Activated T-helper 9 cell treated with anti-CD3 and anti-CD28 coated beads, Interleukin-2, amount 50 U/mL, for 16 hours (primary cell): Measurements from ENCODE around the gene MLH3.
A peak's percentile ranks its signal among the peaks of the same experiment; 100 is the strongest.
"Not testable (repeated sequence)": the region's sequence is repeated elsewhere in the genome, so short reads cannot be mapped to it uniquely, and the experiment has no call there.

Experiments used
- DNase-seq: peaks from one replicate; pipeline ENCODE4 v3.0.0-alpha.2; 2020; ENCODE audit warnings: low read depth

The MLH3 gene

DNA sequence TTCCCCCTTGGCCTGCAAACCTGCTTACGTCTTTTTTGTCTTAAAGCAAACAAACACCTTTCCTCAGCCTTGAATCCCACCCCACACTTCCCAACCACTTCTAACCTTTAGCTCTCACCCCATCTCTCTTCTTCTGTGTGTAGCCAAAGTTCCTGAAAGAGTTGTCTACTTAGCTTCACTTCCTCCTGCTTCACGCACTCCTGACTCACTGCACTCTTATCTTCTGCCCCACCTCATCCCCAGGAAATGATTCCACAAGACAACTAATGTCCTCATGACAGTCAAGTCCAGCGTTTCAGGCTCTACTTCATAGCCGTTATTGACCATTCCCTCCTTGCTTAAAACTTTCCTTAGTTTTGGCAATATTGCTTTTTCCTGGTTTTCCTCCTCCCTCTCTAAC is 26.2 kb downstream of the MLH3 start:
- no peak for DNase-seq

DNA sequence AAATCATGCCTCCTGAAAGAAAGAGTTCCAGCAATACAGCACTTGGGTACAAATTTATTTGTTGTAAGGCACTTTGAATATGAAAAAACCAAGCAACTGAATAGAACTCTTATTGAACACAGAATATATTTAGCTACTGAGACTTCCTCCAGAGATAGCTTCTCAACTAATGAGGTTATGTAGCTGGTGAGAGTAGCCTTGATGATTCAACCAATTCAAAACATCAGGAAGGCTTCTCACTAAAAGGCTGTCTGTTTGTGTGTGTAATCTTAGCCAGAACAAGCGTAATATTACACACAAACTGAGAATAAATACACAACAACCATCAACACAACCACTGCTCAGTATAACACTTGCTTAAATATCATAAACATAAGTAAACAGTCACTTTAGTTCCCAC is 28.2 kb downstream of the MLH3 start:
- no peak for DNase-seq

DNA sequence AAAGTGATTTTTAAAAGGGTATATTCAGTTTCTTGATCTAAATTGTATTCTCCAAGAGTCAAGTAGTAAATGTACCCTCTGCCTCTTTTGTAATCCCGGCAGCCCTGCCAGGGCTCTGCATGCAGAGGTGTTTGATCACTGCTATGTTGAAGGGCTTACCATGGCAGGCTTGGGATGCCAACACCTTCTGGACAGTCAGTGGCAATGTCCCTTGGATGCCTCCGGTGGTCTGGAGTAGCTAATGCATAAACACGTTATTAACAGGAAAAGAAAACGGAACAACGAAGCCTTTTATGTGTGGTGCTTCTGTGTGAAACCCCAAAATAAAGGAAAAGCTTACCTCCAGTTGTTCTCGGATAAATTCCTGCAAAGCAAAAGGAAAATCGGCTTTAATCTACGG is 28.6 kb downstream of the MLH3 start:
- DNase-seq: no peak

DNA sequence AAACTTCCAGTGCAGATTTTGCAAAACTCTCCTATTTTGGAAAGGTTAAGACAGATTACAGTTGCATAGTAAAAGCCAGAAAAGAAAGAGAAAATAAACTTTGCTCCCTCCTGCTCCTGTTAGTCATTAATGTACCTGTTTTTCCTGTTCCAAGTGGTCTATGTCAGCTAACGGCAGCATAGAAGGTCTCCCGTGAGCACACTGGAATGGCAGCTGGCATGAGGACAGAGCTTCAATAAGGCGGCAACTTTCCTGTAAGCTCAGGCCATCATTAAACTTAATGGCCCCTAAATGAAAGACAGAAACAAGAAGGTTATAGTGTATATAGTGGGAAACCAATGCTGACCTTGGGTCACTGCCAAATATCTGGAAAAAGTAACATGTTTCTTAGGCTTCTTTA is 32.6 kb downstream of the MLH3 start:
- no peak for DNase-seq

DNA sequence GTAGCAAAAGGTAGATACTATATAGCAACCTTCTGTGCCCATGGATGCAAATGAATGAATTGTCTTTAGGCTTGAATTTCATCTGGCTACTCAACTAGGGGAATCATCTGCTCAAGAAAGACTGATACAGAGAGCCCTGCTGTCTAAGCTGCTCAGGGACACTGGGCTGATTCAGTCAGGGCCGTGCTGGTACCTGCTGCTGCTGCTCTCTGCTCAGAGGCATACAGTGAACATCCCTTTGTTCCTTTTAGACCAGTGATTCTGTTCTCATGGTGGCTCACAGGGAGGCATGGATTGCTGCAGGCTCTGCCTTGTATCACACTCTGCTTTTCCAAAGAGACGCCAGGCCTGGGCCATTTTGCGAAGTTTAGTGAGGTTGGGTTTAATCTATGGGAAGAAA is 34.5 kb downstream of the MLH3 start:
- no peak for DNase-seq

DNA sequence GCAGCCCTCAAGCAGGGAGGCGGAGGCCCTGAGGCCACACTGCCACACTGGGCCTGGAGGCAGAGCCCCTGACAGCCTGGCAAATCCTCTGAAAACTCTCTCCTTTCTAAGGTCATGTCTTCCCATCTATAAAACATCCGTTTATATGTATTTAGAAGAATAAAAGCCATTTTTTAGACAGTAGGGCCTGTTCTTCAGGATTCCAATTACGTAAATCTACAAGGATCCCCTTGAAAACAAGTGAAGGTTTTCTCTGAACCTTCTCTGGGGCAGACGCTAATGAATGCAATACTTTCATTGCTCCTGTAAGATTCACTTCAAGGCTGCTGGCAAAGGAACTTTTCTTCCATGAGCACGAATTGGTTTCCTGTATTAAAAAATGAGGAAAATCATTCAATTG is 35.8 kb downstream of the MLH3 start:
- DNase-seq: no peak

DNA sequence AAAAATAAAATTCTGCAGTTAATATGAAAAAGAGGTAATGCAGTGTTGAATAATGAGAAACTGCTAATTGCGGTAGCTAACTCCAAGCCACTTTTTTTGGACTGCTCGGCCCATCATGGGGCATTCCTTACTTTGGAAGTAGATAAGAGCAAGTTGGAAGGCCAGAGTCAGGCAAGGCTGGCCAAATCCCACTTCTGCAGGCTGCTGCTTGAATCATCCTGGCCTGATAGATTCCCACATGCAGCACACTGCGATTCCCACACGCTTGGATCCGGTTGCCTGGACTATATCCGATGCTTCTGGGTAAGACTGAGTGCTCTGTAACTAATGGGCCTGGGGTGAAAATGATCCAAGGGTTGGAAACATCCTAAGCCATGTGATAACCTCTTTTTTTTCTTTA is 38.0 kb downstream of the MLH3 start:
- DNase-seq: no peak

DNA sequence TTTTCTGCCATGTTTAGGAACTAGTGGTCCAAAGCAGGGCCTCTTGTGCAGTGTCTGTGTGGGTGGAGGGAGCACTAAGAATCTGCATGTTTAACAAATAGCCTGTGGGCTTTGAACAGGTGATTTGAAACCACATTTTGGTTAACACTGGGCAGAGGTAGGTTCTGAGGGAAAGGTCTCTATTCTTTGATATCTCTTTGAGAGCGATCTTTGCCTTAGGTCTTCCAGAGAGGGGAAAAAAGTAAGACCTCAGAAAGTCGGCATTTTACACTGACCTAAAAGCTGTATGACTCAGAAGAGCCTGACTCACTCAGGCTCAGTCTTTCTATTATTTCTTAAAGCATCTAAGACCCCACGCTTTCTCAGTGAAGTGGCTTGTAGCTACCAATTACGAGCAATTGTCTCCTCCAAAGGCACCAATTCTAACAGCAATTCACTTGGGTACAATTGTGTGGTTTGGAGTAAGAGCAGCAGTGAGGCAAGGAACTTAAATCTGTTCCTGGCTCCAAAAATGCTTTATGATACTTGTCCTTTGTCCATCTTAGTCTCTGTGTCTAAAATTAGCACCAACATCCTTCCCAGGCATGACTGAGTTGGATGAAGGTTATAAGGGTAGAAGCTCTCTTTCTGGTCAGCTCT is 39.8 kb downstream of the MLH3 start:
- no peak for DNase-seq

DNA sequence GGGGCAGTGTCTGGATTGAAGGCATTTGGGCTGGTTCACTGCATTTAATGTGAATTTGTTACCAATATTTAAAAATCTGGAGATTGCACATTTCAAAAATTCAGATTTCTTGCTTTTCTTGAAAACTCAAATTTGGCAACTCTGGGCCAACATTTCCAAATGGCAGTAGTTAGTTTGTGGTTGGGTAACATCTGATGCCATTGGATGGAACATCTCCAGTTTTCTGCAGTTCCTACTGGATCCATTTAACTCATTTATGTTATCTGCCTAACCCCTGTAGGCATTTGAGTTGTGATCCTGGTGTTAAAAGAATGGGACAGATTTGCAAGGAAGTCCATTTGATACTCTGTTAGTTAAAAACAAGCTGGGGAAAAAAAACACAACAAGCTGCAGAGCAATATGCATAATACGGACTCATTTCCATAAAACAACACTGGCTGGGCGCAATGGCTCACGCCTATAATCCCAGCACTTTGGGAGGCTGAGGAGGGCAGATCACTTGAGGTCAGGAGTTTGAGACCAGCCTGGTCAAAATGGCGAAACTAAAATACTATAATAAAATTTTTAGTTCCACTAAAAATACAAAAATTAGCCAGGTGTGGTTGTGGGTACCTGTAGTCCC is 40.7 kb downstream of the MLH3 start:
- DNase-seq: no peak

DNA sequence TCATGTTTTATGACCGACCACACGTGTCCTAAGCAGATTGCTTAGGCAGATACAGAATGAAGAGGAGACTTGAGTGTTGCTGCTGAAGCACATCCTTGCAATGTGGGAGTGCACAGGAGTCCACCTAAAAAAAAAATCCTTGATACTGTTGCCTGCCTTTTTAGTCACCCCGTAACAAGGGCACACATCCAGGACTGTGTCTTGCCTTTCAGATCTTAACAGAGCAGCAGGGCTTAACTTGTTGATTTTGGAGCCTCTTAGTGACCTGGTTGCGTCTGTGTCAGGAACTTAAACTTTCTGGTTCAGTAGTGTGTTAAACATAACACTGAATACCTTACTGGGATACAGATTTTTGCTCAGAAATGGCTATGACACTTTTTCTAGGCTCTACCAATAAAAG is 42.1 kb downstream of the MLH3 start:
- DNase-seq: no peak

DNA sequence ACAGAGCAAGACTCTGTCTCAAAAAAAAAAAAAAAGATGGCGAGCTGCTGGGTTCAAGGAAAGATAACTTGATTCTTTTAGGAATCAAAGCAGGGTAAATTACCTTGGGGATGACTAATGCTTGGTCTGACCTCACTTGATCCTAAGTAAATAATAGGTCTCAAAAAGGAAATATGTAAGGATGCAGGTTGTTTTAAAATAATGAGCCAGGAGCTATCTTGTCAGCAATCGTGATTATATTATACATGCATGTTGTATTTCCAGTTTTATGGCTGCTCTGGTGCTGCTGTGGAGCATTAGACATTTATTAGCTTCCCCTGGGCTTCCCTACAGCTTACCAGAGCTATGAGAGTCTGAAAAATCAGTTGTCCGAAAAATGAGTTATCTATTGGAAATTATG is 45.9 kb downstream of the MLH3 start:
- no peak for DNase-seq

DNA sequence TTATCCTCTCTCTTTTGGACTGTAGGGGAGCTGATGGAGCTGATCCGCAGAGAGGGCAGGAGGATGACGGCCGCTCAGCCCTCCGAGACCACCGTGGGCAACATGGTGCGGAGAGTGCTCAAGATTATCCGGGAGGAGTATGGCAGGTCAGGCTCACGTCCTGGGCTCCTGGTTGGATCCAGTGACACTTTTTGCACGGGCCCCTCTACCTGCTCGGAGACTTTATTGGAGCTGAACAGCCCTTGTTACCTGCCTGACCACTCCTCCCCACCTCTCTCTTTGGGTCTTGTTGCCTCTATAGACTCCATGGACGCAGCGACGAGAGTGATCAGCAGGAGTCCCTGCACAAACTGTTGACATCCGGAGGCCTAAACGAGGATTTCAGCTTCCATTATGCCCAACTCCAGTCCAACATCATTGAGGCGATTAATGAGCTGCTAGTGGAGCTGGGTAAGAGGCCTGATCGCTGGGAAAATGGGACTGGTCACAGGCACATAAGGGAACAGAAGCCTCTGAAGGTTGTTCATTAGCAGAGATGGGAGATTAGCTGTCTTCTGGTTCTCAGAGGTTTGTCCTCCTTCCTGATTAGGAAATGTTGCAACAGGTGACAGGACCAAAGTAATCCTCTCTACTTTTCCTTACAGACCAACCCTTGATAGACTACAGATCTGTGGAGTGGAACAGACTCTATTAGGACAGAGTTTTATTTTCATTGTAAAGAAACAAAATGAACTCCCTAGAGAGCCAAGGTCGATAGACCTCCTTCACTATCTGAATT is 47.8 kb downstream of the MLH3 start:
- no peak for DNase-seq

DNA sequence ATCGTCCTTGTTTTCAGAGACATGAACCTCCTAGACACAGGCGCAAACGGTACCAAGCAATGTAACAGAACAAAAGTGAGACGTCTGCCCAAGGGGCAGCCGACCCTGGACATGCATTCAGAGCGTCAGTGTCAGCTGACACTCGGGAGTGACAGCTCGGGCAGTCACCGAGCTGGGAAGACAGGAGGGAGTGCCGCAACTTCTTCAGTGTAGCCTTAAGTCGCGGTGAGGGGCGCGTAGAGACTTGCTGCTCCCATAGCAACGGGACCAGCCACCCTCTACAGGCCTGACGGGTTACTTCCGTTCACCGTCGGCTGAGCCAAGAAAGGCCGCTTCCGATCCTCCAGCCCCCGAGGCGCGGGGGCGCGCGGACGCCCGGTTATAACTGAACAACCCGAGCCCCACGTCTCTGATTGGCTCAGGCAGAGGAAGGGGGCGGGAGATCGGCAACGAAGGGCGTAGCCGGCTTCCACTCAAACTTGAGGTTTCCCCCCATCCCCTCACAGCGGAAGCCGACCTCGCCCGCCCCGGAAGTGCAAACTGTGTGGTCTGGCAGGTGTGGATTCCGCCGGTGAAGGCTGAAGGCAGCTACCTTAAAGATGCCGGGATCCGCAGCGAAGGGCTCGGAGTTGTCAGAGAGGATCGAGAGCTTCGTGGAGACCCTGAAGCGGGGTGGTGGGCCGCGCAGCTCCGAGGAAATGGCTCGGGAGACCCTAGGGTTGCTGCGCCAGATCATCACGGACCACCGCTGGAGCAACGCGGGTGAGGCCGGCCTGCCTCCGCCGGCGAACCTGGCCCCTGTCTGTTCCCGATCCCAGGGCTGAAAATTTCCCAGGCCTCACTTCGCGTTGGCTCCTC is 48.6 kb downstream of the MLH3 start, which contains the start of gene EIF2B2:
Gene EIF2B2, plus strand, starts transcription at position 530 of the 858 bp plus-strand sequence. Its CDS starts 70 bp downstream, at position 600.
- peak; percentile 99 for DNase-seq

DNA sequence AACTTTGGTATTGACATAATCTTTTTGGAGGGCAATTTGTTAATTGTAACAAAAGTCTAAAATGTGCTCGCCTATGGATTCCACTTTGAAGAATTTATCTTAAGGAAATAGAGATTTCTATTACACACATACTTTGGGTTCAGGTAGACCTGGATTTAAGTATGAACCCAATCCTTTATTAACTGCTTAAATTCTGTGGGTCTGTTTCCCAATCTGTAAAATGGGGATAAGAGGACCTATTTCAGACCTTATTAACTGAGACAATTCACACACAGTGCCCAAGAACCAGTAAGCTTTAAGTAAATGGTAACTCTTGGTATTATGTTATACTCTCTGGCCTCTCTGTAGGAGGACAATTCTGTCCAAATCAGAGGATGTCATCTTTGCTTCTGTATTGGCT is 49.4 kb downstream of the MLH3 start:
- DNase-seq: no peak

DNA sequence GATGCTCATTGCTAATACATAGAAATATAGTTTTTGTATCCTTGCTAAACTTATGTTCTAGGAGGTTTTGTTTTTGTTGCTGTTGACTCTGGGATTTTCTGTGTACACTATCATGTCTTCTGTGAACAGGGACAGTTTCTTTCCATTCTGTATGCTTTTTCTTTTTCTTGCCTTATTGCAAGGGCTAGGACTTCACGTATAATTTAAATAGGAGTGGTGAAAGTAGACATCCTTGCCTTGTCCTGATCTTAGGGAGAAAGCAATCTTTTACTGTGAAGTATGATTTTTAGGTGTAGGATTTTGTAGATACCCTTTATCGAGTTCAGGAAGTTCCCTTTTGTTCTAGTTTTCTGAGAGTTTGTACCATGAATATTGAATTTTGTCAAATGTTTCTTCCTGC is 50.0 kb downstream of the MLH3 start:
- DNase-seq: no peak

DNA sequence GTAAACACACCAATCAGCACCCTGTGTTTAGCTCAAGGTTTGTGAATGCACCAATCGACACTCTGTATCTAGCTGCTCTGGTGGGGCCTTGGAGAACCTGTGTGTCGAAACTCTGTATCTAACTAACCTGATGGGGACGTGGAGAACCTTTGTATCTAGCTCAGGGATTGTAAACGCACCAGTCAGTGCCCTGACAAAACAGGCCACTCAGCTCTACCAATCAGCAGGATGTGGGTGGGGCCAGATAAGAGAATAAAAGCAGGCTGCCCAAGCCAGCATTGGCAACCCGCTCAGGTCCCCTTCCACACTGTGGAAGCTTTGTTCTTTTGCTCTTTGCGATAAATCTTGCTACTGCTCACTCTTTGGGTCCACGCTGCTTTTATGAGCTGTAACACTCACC is 55.5 kb downstream of the MLH3 start:
- DNase-seq: not testable (repeated sequence)

DNA sequence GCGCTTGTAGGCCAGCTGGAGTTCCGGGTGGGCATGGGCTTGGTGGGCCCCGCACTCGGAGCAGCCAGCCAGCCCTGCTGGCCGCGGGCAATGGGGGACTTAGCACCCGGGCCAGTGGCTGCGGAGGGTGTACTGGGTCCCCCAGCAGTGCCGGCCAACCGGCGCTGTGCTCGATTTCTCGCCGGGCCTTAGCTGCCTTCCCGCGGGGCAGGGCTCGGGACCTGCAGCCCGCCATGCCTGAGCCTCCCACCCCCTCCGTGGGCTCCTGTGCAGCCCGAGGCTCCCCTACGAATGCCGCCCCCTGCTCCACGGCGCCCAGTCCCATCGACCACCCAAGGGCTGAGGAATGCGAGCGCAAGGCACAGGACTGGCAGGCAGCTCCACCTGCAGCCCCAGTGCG is 57.1 kb downstream of the MLH3 start:
- DNase-seq: not testable (repeated sequence)

DNA sequence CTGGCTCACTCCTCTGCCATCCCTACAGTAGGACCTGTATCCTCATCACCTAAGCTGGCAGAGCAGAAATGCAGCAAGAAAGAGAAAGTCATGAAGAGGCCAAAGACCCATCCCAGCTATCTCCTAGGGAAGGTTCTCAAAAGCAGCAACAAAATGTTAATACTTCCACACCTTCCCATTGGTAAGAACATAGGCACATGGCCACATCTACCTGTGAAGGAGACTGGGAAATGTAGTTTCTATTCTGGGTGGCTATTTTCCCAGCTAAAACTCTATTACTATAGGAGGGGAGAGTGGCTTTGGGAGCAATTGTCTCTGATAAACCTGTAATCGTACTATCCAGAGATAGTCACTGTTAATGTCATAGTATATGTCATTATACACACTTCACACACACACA is 62.3 kb downstream of the MLH3 start:
- no peak for DNase-seq

DNA sequence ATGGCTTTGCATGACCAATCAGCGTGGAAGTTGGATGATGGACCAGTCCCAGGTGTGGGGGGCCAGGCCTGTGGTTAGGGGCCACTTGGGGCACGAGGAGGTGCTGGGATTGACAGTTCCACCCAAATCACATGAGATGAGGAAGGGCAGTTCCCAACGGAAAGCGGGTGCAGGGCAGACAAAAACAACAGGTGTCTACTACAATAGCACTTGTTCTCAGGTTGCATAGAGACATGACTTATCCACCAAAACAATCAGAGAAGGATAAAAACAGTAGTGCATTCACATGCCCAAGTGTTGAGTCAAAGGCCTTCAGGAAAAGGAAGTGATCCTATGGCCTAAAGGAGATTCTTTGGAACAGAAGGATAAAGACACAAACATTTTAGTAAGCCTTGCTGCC is 63.1 kb downstream of the MLH3 start:
- DNase-seq: no peak

DNA sequence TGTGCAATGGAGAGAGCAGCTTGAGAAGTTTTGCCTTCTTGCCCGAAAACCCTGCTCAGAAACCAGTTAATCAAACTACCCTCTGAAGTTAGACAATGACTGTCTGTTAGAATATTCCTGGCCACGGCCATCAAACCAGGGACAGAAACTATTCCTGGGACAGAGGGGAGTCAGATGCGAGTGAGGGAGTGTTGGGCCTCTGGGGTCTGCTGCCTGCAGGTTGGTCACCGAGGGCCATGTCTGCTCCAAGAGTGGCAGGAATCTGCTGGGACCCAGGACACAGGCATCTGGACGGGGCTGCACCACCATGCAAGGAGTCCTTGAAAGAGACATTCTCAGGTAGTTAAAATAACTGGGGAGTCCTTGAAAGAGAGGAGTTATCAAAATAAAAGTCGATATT is 65.5 kb downstream of the MLH3 start:
- DNase-seq: no peak

DNA sequence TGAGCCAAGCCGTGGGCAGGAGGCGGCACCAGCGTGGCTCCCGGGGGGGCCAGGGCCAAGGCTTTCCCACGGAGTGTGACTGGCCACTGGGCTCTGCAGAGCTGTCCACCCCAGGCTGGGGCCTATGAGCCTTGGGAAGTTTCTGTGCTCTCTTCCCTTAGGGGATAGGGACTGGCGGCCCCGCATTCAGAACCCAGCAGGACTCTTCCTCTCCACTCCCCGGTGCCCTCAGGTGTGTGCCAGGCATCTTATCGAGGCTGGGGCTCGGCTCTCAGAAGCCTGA is 66.3 kb downstream of the MLH3 start:
- DNase-seq: no peak

DNA sequence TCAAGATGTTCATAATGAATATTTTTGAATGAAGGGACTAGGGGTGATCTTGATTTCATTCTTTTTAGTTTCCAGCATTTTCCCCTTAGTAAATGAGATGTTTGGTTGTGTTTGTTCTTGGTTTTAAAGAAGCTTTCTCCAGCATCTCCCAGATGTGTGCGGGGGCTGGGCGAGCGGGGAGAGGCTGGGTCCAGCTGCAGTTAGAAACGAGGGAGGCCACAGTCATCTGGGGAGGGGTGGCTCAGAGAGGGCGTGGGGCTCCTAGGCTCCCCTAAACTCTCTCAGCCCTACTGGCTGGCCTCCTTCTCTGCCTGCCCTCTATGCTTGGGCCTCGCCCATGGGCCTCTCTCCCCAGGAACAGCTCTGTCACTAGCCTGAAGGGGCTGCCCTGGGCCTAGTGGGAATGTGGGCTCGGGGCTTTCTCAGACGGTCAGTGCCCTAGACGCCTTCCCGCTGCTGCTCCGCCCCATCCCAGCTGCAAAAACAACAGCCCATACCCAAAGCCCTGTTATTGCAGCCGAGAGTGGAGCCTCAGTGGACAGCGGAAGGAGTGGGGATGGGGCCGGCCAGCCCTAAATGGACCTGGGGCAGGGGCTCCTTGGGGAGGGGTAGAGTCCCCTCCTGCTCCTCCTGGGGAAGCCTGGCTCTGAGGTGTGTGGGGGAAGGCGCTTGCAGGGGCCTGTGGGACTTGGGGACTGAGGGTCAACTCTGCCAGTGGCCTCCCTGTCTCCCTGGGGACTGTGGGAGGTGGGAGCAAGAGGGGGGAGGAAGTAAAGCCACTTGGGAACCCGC is 66.8 kb downstream of the MLH3 start:
- no peak for DNase-seq
